ENCODE results near the gene FMR1. TPM values are rescaled to one million over a fixed set of nuclear protein-coding genes. Genes with fewer than 3 reads are reported as not detected.

Gene FMR1
- total RNA-seq: 10 to 100 TPM; 56.1 to 94.2 (median 60.1) TPM
- 60.6 TPM for total RNA-seq (2013)
- total RNA-seq: 40.6 to 132 (median 82.9) reads per million in 29 experiments

DNA sequence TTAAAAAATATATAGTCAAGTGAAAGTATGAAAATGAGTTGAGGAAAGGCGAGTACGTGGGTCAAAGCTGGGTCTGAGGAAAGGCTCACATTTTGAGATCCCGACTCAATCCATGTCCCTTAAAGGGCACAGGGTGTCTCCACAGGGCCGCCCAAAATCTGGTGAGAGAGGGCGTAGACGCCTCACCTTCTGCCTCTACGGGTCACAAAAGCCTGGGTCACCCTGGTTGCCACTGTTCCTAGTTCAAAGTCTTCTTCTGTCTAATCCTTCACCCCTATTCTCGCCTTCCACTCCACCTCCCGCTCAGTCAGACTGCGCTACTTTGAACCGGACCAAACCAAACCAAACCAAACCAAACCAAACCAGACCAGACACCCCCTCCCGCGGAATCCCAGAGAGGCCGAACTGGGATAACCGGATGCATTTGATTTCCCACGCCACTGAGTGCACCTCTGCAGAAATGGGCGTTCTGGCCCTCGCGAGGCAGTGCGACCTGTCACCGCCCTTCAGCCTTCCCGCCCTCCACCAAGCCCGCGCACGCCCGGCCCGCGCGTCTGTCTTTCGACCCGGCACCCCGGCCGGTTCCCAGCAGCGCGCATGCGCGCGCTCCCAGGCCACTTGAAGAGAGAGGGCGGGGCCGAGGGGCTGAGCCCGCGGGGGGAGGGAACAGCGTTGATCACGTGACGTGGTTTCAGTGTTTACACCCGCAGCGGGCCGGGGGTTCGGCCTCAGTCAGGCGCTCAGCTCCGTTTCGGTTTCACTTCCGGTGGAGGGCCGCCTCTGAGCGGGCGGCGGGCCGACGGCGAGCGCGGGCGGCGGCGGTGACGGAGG lies at the start of gene FMR1:
TSS of gene FMR1 (plus strand) at position 728 of the 831 bp plus-strand sequence. CDS start 261 bp downstream, outside the sequence.
- Mint-ChIP-seq H3K27me3 (no peaks in the 10 kb centered on the region), H3K9me3 (no peaks in the 10 kb centered on the region), H3K4me1 (peaks cover 22 to 36% (median 35%) of the 10 kb centered on the region in 3 donors), H3K4me3 (peak within 1 kb of the TSS; percentile 80 to 98 (median 92)), H3K36me3 (no peaks in the 10 kb centered on the region), H3K27ac (peak within 1 kb of the TSS; percentile 92 to 94)
- peak; percentile 85 to 91 (median 88) for ATAC-seq (replicated peaks in 1 of 4)
- DNase-seq: peak; percentile 85 to 94 (median 92)
- H3K27ac ChIP-seq (ENCODE audit: low read length): peak within 1 kb of the TSS; percentile 84
- peaks cover 7 to 9% of the 10 kb centered on the region in 2 experiments for H3K4me1 ChIP-seq (ENCODE audit: control insufficient read depth in 1 of 2, extremely low read depth in 1 of 2, insufficient read depth in 2 of 2, low read length in 2 of 2)
- H3K27me3 ChIP-seq (replicated peaks in 1 of 2; ENCODE audit: control insufficient read depth in 2 of 2, extremely low read depth in 1 of 2, insufficient read depth in 2 of 2, low read length in 1 of 2): no peaks in the 10 kb centered on the region
- no peaks in the 10 kb centered on the region for H3K9me3 ChIP-seq
- POLR2A ChIA-PET: no interaction called here
- no peaks in the 10 kb centered on the region for H3K36me3 ChIP-seq (ENCODE audit: control insufficient read depth in 2 of 2, extremely low read depth in 1 of 2, insufficient read depth in 1 of 2, low read length in 1 of 2)
- H3K4me3 ChIP-seq (ENCODE audit: control insufficient read depth in 1 of 2, extremely low read depth in 1 of 2, low read length in 1 of 2): peak within 1 kb of the TSS; percentile 70 to 80
- CTCF ChIA-PET: no interaction called here
- 4% methylated on average over 50 of the region's 66 CpGs for WGBS (ENCODE audit: insufficient coverage)

DNA sequence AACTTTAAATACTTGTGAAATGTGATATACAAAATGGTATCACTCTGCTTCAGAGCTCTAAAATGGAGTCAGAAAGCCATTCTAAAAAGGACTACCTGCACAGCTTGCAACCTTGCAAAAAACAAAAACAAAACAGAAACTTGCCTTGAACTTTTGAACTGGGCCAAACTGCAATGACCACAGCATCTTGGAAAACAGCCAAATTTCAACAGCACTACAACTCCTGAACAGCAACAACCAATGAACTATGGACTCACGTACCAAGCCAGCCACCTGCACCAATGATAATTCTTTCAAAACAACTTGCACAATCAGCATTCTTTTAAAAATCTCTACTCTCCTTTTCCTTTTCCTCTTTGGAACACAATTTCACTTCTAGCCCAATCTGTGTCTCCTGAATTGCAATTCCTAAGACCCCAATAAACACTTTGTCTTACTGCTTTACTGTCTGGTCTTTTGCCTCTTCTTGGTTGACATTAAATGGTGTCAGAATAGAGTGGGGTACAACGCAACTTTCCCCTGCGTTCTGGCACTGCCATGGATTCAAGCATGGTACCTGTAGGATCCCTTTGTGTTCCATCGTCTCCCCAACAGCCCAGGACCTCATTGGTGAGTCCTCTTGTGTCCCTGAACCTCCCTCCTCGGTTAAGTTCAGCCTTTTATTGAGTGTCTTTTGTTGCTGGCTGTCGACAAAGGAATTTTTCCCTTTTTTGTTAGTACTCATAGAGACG lies 35.7 kb upstream of the FMR1 start:
- Mint-ChIP-seq H3K27me3 (peaks cover 4 to 14% of the 10 kb centered on the region in 2 donors), H3K4me3 (no peak overlapping the region), H3K9me3 (peaks cover 0 to 11% (median 5%) of the 10 kb centered on the region in 3 donors), H3K27ac (no peak overlapping the region), H3K4me1 (peaks cover 0 to 9% (median 8%) of the 10 kb centered on the region in 3 donors), H3K36me3 (no peaks in the 10 kb centered on the region)
- Histone ChIP-seq H3K9me3 (no peaks in the 10 kb centered on the region), H3K27ac (ENCODE audit: low read length) (no peak overlapping the region), H3K4me1 (ENCODE audit: control insufficient read depth in 1 of 2, extremely low read depth in 1 of 2, insufficient read depth in 2 of 2, low read length in 2 of 2) (no peaks in the 10 kb centered on the region), H3K27me3 (replicated peaks in 1 of 2; ENCODE audit: control insufficient read depth in 2 of 2, extremely low read depth in 1 of 2, insufficient read depth in 2 of 2, low read length in 1 of 2) (no peaks in the 10 kb centered on the region), H3K36me3 (ENCODE audit: control insufficient read depth in 2 of 2, extremely low read depth in 1 of 2, insufficient read depth in 1 of 2, low read length in 1 of 2) (no peaks in the 10 kb centered on the region), H3K4me3 (ENCODE audit: control insufficient read depth in 1 of 2, extremely low read depth in 1 of 2, low read length in 1 of 2) (no peak overlapping the region)
- ChIA-PET CTCF (no interaction called here), POLR2A (no interaction called here)
- WGBS (ENCODE audit: insufficient coverage): 54% methylated on average over 4 of the region's 7 CpGs
- ATAC-seq (replicated peaks in 1 of 4): no peak
- DNase-seq: peak in 1 of 35 experiments; percentile 9

DNA sequence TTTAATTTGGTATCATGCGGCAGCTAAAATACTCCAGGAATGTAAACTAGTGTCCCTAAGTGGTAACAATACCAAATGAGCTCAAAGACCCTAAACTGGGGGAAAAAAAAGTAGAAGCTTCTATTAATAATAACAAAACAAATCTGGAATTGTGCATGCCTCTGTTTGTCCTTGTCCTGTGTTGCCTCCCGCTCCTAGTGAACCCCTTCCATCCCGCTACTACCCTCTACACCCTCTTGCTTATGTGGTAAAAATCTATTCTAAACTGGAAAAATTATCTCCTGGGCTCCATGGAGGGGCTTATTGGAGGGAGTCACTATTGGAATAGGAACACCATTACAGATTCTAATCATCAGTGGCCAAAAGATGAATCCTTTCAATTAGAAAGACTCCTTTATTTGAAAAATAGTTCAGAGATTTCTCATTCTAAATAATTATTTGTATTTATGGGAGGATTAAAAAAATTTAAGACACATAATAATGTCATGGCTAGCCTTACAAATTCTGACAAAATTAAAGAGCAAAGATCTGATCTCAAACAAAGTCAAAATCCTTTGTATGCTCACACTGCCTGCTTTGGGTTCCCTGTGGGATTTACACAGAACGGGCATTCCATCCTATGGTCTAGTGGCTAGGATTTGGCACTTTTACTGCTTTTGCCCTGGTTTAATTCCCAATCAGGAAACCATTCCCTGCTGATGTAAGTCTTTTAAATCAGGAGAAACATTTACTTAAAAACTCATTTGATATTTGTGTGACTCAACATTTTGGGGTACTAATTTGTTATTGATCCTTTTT lies 34.7 kb upstream of the FMR1 start:
- Histone ChIP-seq H3K27ac (ENCODE audit: low read length) (no peak overlapping the region), H3K36me3 (ENCODE audit: control insufficient read depth in 2 of 2, extremely low read depth in 1 of 2, insufficient read depth in 1 of 2, low read length in 1 of 2) (no peaks in the 10 kb centered on the region), H3K9me3 (no peaks in the 10 kb centered on the region), H3K4me1 (ENCODE audit: control insufficient read depth in 1 of 2, extremely low read depth in 1 of 2, insufficient read depth in 2 of 2, low read length in 2 of 2) (no peaks in the 10 kb centered on the region), H3K27me3 (replicated peaks in 1 of 2; ENCODE audit: control insufficient read depth in 2 of 2, extremely low read depth in 1 of 2, insufficient read depth in 2 of 2, low read length in 1 of 2) (no peaks in the 10 kb centered on the region), H3K4me3 (ENCODE audit: control insufficient read depth in 1 of 2, extremely low read depth in 1 of 2, low read length in 1 of 2) (no peak overlapping the region)
- Mint-ChIP-seq H3K27me3 (peaks cover 4 to 14% of the 10 kb centered on the region in 2 donors), H3K27ac (no peak overlapping the region), H3K4me1 (peaks cover 0 to 9% (median 8%) of the 10 kb centered on the region in 3 donors), H3K36me3 (no peaks in the 10 kb centered on the region), H3K9me3 (peaks cover 0 to 4% (median 3%) of the 10 kb centered on the region in 3 donors), H3K4me3 (no peak overlapping the region)
- ChIA-PET CTCF (no interaction called here), POLR2A (no interaction called here)
- ATAC-seq (replicated peaks in 1 of 4): no peak
- no CpG with 5 or more reads among the region's 4 CpGs for WGBS (ENCODE audit: insufficient coverage)
- no peak for DNase-seq

DNA sequence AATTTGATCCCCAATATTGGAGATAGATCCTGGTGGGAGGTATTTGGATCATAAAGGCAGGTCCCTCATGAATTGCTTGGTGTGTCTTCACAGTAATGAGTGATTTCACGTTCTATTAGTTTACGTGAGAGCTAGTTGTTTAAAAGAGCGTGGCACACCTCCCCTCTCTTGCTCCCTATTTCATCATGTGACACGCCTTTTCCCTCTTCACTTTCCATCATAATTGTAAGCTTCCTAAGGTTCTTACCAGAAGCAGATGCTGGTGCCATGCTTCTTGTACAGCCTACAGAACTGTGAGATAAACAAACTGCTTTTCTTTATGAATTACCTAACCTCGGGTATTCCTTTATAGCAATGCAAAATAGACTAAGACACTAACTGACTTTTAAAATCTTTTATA lies 34.0 kb upstream of the FMR1 start:
- Mint-ChIP-seq H3K4me3 (no peak overlapping the region), H3K27me3 (peaks cover 4 to 13% of the 10 kb centered on the region in 2 donors), H3K36me3 (no peaks in the 10 kb centered on the region), H3K4me1 (peaks cover 0 to 9% (median 8%) of the 10 kb centered on the region in 3 donors), H3K27ac (no peak overlapping the region), H3K9me3 (peaks cover 0 to 4% (median 3%) of the 10 kb centered on the region in 3 donors)
- ChIA-PET POLR2A (no interaction called here), CTCF (interaction anchor here in 1 of 2 donors (0.7 kb wide), 1 partner anchor 81 kb away, joined by 3 read pairs; no protein-coding TSS in a partner anchor)
- ATAC-seq (replicated peaks in 1 of 4): no peak
- no peaks in the 10 kb centered on the region for H3K27me3 ChIP-seq (replicated peaks in 1 of 2; ENCODE audit: control insufficient read depth in 2 of 2, extremely low read depth in 1 of 2, insufficient read depth in 2 of 2, low read length in 1 of 2)
- H3K27ac ChIP-seq (ENCODE audit: low read length): no peak overlapping the region
- H3K4me3 ChIP-seq (ENCODE audit: control insufficient read depth in 1 of 2, extremely low read depth in 1 of 2, low read length in 1 of 2): no peak overlapping the region
- no peaks in the 10 kb centered on the region for H3K36me3 ChIP-seq (ENCODE audit: control insufficient read depth in 2 of 2, extremely low read depth in 1 of 2, insufficient read depth in 1 of 2, low read length in 1 of 2)
- no peaks in the 10 kb centered on the region for H3K4me1 ChIP-seq (ENCODE audit: control insufficient read depth in 1 of 2, extremely low read depth in 1 of 2, insufficient read depth in 2 of 2, low read length in 2 of 2)
- H3K9me3 ChIP-seq: no peaks in the 10 kb centered on the region
- 94% methylated on average over 3 of the region's 5 CpGs for WGBS (ENCODE audit: insufficient coverage)
- no peak for DNase-seq

DNA sequence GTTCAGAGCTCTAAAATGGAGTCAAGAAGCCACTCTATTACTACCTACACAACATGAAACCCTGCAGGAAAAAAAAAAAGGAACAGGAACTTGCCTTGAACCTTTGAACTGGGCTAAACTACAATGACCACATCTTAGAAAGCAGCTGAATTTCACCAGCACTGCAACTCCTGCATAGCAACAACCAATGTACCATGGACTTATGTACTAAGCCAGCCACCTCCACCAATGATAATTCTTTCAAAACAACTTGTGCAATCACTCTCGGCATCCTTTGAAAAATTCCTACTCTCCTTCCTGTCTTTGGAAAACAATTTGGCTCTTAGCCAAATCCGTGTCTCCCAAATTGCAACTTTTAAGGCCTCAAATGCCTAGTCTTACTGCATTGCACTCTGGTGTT lies 26.8 kb upstream of the FMR1 start:
- peaks cover 2 to 8% (median 8%) of the 10 kb centered on the region in 3 donors for H3K9me3 Mint-ChIP-seq
- ChIA-PET POLR2A (no interaction called here), CTCF (interaction anchor here in 1 of 2 donors (0.6 kb wide), 1 partner anchor 486 kb away, joined by 9 read pairs; no protein-coding TSS in a partner anchor)
- Histone ChIP-seq H3K27ac (ENCODE audit: low read length) (no peak overlapping the region), H3K27me3 (replicated peaks in 1 of 2; ENCODE audit: control insufficient read depth in 2 of 2, extremely low read depth in 1 of 2, insufficient read depth in 2 of 2, low read length in 1 of 2) (peaks cover 0 to 5% of the 10 kb centered on the region in 2 experiments), H3K9me3 (no peaks in the 10 kb centered on the region), H3K36me3 (ENCODE audit: control insufficient read depth in 2 of 2, extremely low read depth in 1 of 2, insufficient read depth in 1 of 2, low read length in 1 of 2) (no peaks in the 10 kb centered on the region), H3K4me3 (ENCODE audit: control insufficient read depth in 1 of 2, extremely low read depth in 1 of 2, low read length in 1 of 2) (no peak overlapping the region), H3K4me1 (ENCODE audit: control insufficient read depth in 1 of 2, extremely low read depth in 1 of 2, insufficient read depth in 2 of 2, low read length in 2 of 2) (no peaks in the 10 kb centered on the region)
- H3K4me3 Mint-ChIP-seq: no peak overlapping the region
- no CpG with 5 or more reads among the region's 2 CpGs for WGBS (ENCODE audit: insufficient coverage)
- no peak overlapping the region for H3K27ac Mint-ChIP-seq
- peaks cover 0 to 13% of the 10 kb centered on the region in 2 donors for H3K27me3 Mint-ChIP-seq
- no peaks in the 10 kb centered on the region for H3K36me3 Mint-ChIP-seq
- H3K4me1 Mint-ChIP-seq: peaks cover 0 to 8% (median 3%) of the 10 kb centered on the region in 3 donors
- no peak for DNase-seq
- ATAC-seq (replicated peaks in 1 of 4): no peak

DNA sequence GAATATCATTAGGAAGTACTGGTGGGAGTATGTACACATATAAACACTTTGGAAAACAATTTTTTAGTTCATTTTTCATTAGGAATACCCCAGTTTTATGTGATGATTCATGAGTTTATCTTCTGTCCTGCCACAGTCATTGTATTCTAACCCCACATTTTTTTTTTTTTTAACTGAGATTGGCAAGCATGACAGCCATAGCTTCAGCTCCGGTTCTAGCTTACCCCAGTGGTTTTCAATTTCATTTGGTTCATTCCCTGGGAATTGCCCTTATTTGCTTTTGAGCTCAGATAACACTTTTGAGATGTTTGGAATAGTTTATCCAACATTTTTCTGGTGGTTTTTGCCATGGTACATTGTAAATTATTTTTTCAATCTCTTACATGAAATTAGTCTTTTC lies 21.0 kb upstream of the FMR1 start:
- Histone ChIP-seq H3K4me3 (ENCODE audit: control insufficient read depth in 1 of 2, extremely low read depth in 1 of 2, low read length in 1 of 2) (no peak overlapping the region), H3K27ac (ENCODE audit: low read length) (no peak overlapping the region), H3K4me1 (ENCODE audit: control insufficient read depth in 1 of 2, extremely low read depth in 1 of 2, insufficient read depth in 2 of 2, low read length in 2 of 2) (no peaks in the 10 kb centered on the region), H3K36me3 (ENCODE audit: control insufficient read depth in 2 of 2, extremely low read depth in 1 of 2, insufficient read depth in 1 of 2, low read length in 1 of 2) (no peaks in the 10 kb centered on the region), H3K27me3 (replicated peaks in 1 of 2; ENCODE audit: control insufficient read depth in 2 of 2, extremely low read depth in 1 of 2, insufficient read depth in 2 of 2, low read length in 1 of 2) (peaks cover 0 to 5% of the 10 kb centered on the region in 2 experiments), H3K9me3 (no peaks in the 10 kb centered on the region)
- H3K27ac Mint-ChIP-seq: no peak overlapping the region
- H3K4me1 Mint-ChIP-seq: peaks cover 0 to 8% (median 3%) of the 10 kb centered on the region in 3 donors
- ChIA-PET CTCF (no interaction called here), POLR2A (interaction anchor here in 1 of 2 donors (0.6 kb wide), 1 partner anchor 1653 kb away, joined by 5 read pairs; no protein-coding TSS in a partner anchor)
- ATAC-seq (replicated peaks in 1 of 4): no peak
- H3K4me3 Mint-ChIP-seq: no peak overlapping the region
- no peaks in the 10 kb centered on the region for H3K36me3 Mint-ChIP-seq
- no peak for DNase-seq
- peaks cover 0 to 8% (median 5%) of the 10 kb centered on the region in 3 donors for H3K9me3 Mint-ChIP-seq
- no CpG with 5 or more reads among the region's 1 CpG for WGBS (ENCODE audit: insufficient coverage)
- peaks cover 2 to 30% of the 10 kb centered on the region in 2 donors for H3K27me3 Mint-ChIP-seq

Measured in T-cell (primary cell).